ENCODE measurements around the gene IFITM5. TPM values are rescaled to one million over a fixed set of nuclear protein-coding genes. Genes with fewer than 3 reads are reported as not detected.
A peak's percentile ranks its signal among the peaks of the same experiment; 100 is the strongest.

The IFITM5 gene
- total and polyA plus RNA-seq, 2 of the 8 experiments (the other 6 are each of a cell fraction or from before 2014, with no cell fraction given), result not detected

DNA sequence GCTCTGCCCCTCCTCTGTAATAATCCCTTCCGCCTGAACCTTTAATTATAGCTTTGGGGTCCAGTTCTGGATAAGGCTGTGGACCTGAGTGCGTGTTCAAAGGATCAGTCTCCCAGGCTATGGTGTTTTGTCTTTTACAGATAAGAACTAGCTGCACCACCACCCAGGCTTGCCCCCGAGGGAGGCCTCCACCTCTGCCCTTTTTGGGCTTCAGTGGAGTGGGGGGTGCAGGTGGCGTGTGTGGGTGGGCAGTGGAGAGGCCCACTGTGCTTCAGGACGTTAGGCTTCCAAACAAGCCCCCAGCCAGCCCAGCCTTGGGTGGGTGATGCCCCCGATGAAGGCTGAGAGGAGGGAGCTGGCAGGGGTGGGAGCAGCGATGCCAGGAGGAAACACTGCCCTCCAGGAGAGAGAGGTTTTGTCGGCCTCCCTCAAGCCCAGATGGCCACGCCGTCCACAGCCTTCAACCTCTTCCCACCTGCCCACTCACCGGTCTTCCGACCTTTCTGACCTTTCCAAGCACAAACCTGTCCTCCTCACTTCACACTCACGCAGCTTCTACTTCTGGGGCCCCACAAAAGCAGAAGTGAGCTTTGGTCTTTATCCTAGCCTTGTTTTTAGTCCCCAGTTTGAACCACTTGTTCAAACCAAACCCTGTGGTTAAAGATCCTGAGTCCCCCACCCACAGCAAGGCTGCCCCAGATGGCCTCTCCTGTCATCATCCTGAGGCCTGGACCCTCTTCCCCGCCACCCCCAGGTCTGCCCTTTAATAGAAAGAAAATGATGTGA, 42.2 kb downstream of the IFITM5 start:
- Histone ChIP-seq H2BK12ac (ENCODE audit: low read depth, low read length) (no peak overlapping the region), H3K4me2 (ENCODE audit: insufficient read depth in 1 of 2, low read depth in 2 of 2, low read length in 2 of 2) (no peak overlapping the region), H3K4me3 (ENCODE audit: extremely low read depth in 1 of 4, insufficient read depth in 2 of 4, low read depth in 3 of 4, low read length in 4 of 4) (no peak overlapping the region), H3K36me3 (ENCODE audit: control insufficient read depth in 2 of 4, insufficient read depth in 4 of 4, low read length in 3 of 4) (peaks cover 3 to 15% (median 7%) of the 10 kb centered on the region in 4 experiments; a peak in 5 of 8 replicates), H4K8ac (ENCODE audit: extremely low read depth, insufficient read depth, low read length) (no peak overlapping the region), H3K14ac (ENCODE audit: insufficient read length) (no peak overlapping the region), H3K23ac (ENCODE audit: insufficient read length) (no peak overlapping the region), H2AK5ac (ENCODE audit: low read depth, low read length) (no peak overlapping the region), H4K20me1 (replicated peaks in 1 of 2; ENCODE audit: control insufficient read depth in 1 of 2, insufficient read depth in 2 of 2, low read length in 2 of 2) (no peaks in the 10 kb centered on the region), H3K27me3 (replicated peaks in 1 of 4; ENCODE audit: control insufficient read depth in 3 of 4, extremely low read depth in 1 of 4, insufficient read depth in 3 of 4, low read length in 3 of 4) (no peaks in the 10 kb centered on the region), H3K4ac (replicated peaks; ENCODE audit: insufficient read length, low read depth, low read length) (no peak overlapping the region), H3K79me1 (ENCODE audit: low read depth, low read length) (no peaks in the 10 kb centered on the region), H2BK15ac (ENCODE audit: low read length) (0 out of 2 replicates have a peak overlapping the region, but pooled peaks have one; percentile 61), H3K56ac (replicated peaks; ENCODE audit: insufficient read length, low read depth, low read length) (no peak overlapping the region), H3K9me3 (ENCODE audit: insufficient read depth in 2 of 2, low read depth in 1 of 2, low read length in 1 of 2) (no peaks in the 10 kb centered on the region), H3K27ac (ENCODE audit: low read depth, low read length) (no peak overlapping the region), H3K4me1 (replicated peaks in 1 of 4; ENCODE audit: control insufficient read depth in 3 of 4, insufficient read depth in 4 of 4, low read length in 3 of 4) (no peaks in the 10 kb centered on the region), H3K18ac (ENCODE audit: extremely low read depth, low read length) (no peak overlapping the region), H4K91ac (replicated peaks; ENCODE audit: insufficient read length, low read length) (no peak overlapping the region), H2BK5ac (ENCODE audit: low read depth, low read length) (no peak overlapping the region), H3K23me2 (ENCODE audit: low read depth, low read length) (peaks cover 6% of the 10 kb centered on the region; the same call in 1 of the 2 replicates), H2AFZ (ENCODE audit: low read length) (no peak overlapping the region), H2BK120ac (replicated peaks; ENCODE audit: low read depth, low read length) (no peak overlapping the region), H3K9ac (replicated peaks in 1 of 4; ENCODE audit: extremely low read depth in 1 of 4, low read depth in 3 of 4, low read length in 3 of 4) (no peak overlapping the region), H4K5ac (ENCODE audit: insufficient read length, low read depth, low read length) (no peak overlapping the region), H3K79me2 (ENCODE audit: control insufficient read depth in 1 of 2, insufficient read depth in 2 of 2, low read length in 2 of 2) (no peaks in the 10 kb centered on the region), H2BK20ac (ENCODE audit: low read length) (no peak overlapping the region)
- WGBS, 2 experiments (ENCODE audit: extremely low coverage in 1 of 2, insufficient coverage in 1 of 2, insufficient read length in 1 of 2, insufficient replicate concordance in 2 of 2, low coverage in 1 of 2, low lambda C conversion rate in 2 of 2, missing lambda C conversion rate in 1 of 2), result 90% methylated on average over 12 of the region's 14 CpGs; no CpG with 5 or more reads in 1 of the 2 experiments
- FAIRE-seq, result no peak
- ChIA-PET CTCF (ENCODE audit: partially characterized antibody) (interaction anchor here (0.7 to 2.3 kb wide), 3 partner anchors 10 to 25 kb away, joined by 3 to 7 read pairs (median 3); no protein-coding TSS in a partner anchor), POLR2A (ENCODE audit: partially characterized antibody) (interaction anchor here (1.3 to 2.3 kb wide), 3 partner anchors 10 to 98 kb away, joined by 3 to 6 read pairs (median 4); partner anchors contain the start of gene IFITM5)
- no peak for DNase-seq (ENCODE audit: low read depth in 1 of 2, low spot score in 2 of 2)
- TF ChIP-seq, protein P1, sequence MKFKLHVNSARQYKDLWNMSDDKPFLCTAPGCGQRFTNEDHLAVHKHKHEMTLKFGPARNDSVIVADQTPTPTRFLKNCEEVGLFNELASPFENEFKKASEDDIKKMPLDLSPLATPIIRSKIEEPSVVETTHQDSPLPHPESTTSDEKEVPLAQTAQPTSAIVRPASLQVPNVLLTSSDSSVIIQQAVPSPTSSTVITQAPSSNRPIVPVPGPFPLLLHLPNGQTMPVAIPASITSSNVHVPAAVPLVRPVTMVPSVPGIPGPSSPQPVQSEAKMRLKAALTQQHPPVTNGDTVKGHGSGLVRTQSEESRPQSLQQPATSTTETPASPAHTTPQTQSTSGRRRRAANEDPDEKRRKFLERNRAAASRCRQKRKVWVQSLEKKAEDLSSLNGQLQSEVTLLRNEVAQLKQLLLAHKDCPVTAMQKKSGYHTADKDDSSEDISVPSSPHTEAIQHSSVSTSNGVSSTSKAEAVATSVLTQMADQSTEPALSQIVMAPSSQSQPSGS (IDR thresholded peaks at IDR 0.05; ENCODE audit: low read length), result no peak
- TF ChIP-seq SIRT6 (IDR thresholded peaks at IDR 0.05; ENCODE audit: low read length) (no peak), CBX8 (IDR thresholded peaks at IDR 0.05; ENCODE audit: borderline replicate concordance, low read depth, low read length) (no peak), POU5F1 (IDR thresholded peaks at IDR 0.05; ENCODE audit: low read depth, low read length) (no peak), CEBPB (IDR thresholded peaks at IDR 0.05; ENCODE audit: low read depth, low read length) (no peak), CHD2 (IDR thresholded peaks at IDR 0.05; ENCODE audit: low read length) (no peak), POLR2AphosphoS5 (IDR thresholded peaks at IDR 0.05; ENCODE audit: low read depth, low read length) (no peak), TCF12 (IDR thresholded peaks at IDR 0.05; ENCODE audit: low read depth, low read length) (no peak), EP300 (IDR thresholded peaks at IDR 0.05; ENCODE audit: borderline replicate concordance in 1 of 2, low read depth in 2 of 2, low read length in 2 of 2) (no peak)
- TF ChIP-seq, protein P2, sequence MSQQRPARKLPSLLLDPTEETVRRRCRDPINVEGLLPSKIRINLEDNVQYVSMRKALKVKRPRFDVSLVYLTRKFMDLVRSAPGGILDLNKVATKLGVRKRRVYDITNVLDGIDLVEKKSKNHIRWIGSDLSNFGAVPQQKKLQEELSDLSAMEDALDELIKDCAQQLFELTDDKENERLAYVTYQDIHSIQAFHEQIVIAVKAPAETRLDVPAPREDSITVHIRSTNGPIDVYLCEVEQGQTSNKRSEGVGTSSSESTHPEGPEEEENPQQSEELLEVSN (IDR thresholded peaks at IDR 0.05), result no peak
